PC-9 (cell line): ENCODE measurements around the gene FLNC.

Experiments
- CTCF ChIP-seq: fragments of 200-600 bp; sonication (generic); conservative IDR thresholded peaks from 2 replicates; pipeline ENCODE4 v1.6.1; 2017; ENCODE audit warnings: mixed run types, antibody characterized with exemption, mild to moderate bottlenecking, moderate library complexity
- EZH2 ChIP-seq: fragments of 200-600 bp; sonication (generic); IDR thresholded peaks from 2 replicates; pipeline ENCODE4 v1.8.0; 2017; ENCODE audit warnings: antibody characterized with exemption, low read depth

- no peak for TF ChIP-seq EZH2
- TF ChIP-seq CTCF, result no peak
These were observed 3.7 kb upstream of the FLNC start for GRCh38 chr7:128826512-128826911.
